Parathyroid adenoma (tissue), 2 donors: ENCODE results near the gene DENND1B.

Experiments
- H2AFZ ChIP-seq: fragments of 300-600 bp; sonication (generic); one replicate; pipeline ENCODE4 v1.7.0; 2017; ENCODE audit warnings: antibody characterized with exemption, mild to moderate bottlenecking
- H3K27ac ChIP-seq: fragments of 300-600 bp; sonication (generic); one replicate; pipeline ENCODE4 v1.7.0; 2017
- H3K27me3 ChIP-seq: fragments of 300-600 bp; sonication (generic); one replicate; pipeline ENCODE4 v1.7.0; 2017; ENCODE audit warnings: low read length; ENCODE audit not compliant: control insufficient read depth, insufficient read depth
- H3K36me3 ChIP-seq: fragments of 300-600 bp; sonication (generic); one replicate; pipeline ENCODE4 v1.7.0; 2017; ENCODE audit warnings: low read length; ENCODE audit not compliant: control insufficient read depth, insufficient read depth
- H3K4me1 ChIP-seq: fragments of 300-600 bp; sonication (generic); one replicate; pipeline ENCODE4 v1.7.0; 2017; ENCODE audit warnings: control low read depth
- H3K4me2 ChIP-seq: fragments of 300-600 bp; sonication (generic); one replicate; pipeline ENCODE4 v1.7.0; 2017; ENCODE audit warnings: low read length
- H3K4me3 ChIP-seq: fragments of 300-600 bp; sonication (generic); one replicate; pipeline ENCODE4 v1.7.0; 2017; ENCODE audit warnings: low read depth, low read length
- H3K79me2 ChIP-seq: fragments of 300-600 bp; sonication (generic); one replicate; pipeline ENCODE4 v1.7.0; 2017; ENCODE audit warnings: control low read depth
- H3K9ac ChIP-seq: fragments of 300-600 bp; sonication (generic); one replicate; pipeline ENCODE4 v1.7.0; 2017; ENCODE audit warnings: mild to moderate bottlenecking
- H3K9me3 ChIP-seq: fragments of 300-600 bp; sonication (generic); one replicate; pipeline ENCODE4 v1.7.0; 2017; ENCODE audit warnings: low read length; ENCODE audit not compliant: control insufficient read depth
- TF ChIP-seq, protein P1 (sequence below): fragments of 300-600 bp; sonication (generic); IDR thresholded peaks from one replicate; pipeline ENCODE4 v1.7.0; 2017; ENCODE audit warnings: antibody characterized with exemption, mild to moderate bottlenecking
- donor health status: primary hyperparathyroidism.

DENND1B gene

GRCh38 chr1:197797010-197797409 is 21.7 kb upstream of the DENND1B start:
- Histone ChIP-seq H3K4me2 (no peak overlapping the region), H3K79me2 (no peaks in the 10 kb centered on the region), H2AFZ (no peak overlapping the region), H3K4me1 (no peaks in the 10 kb centered on the region), H3K27ac (no peak overlapping the region), H3K9ac (no peak overlapping the region), H3K27me3 (no peaks in the 10 kb centered on the region), H3K4me3 (no peak overlapping the region), H3K36me3 (peaks cover 4% of the 10 kb centered on the region), H3K9me3 (no peaks in the 10 kb centered on the region)
- TF ChIP-seq, protein P1, sequence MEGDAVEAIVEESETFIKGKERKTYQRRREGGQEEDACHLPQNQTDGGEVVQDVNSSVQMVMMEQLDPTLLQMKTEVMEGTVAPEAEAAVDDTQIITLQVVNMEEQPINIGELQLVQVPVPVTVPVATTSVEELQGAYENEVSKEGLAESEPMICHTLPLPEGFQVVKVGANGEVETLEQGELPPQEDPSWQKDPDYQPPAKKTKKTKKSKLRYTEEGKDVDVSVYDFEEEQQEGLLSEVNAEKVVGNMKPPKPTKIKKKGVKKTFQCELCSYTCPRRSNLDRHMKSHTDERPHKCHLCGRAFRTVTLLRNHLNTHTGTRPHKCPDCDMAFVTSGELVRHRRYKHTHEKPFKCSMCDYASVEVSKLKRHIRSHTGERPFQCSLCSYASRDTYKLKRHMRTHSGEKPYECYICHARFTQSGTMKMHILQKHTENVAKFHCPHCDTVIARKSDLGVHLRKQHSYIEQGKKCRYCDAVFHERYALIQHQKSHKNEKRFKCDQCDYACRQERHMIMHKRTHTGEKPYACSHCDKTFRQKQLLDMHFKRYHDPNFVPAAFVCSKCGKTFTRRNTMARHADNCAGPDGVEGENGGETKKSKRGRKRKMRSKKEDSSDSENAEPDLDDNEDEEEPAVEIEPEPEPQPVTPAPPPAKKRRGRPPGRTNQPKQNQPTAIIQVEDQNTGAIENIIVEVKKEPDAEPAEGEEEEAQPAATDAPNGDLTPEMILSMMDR, result no peak

- no peaks in the 10 kb centered on the region for H3K9me3 ChIP-seq
- H3K4me1 ChIP-seq, result no peaks in the 10 kb centered on the region
- no peak overlapping the region for H3K9ac ChIP-seq
- no peaks in the 10 kb centered on the region for H3K27me3 ChIP-seq
- TF ChIP-seq, protein P1, result no peak
- no peak overlapping the region for H3K27ac ChIP-seq
- H3K36me3 ChIP-seq, result no peaks in the 10 kb centered on the region
- H3K4me3 ChIP-seq, result no peak overlapping the region
- H2AFZ ChIP-seq, result no peak overlapping the region
- H3K79me2 ChIP-seq, result no peaks in the 10 kb centered on the region
- no peak overlapping the region for H3K4me2 ChIP-seq
Observed at GRCh38 chr1:197788741-197789739, 13.8 kb upstream of the DENND1B start.

- TF ChIP-seq, protein P1, result no peak
- no peaks in the 10 kb centered on the region for H3K9me3 ChIP-seq
- no peaks in the 10 kb centered on the region for H3K79me2 ChIP-seq
- no peaks in the 10 kb centered on the region for H3K4me1 ChIP-seq
- no peak overlapping the region for H3K4me2 ChIP-seq
- no peak overlapping the region for H3K4me3 ChIP-seq
- H3K36me3 ChIP-seq, result no peaks in the 10 kb centered on the region
- H3K27ac ChIP-seq, result no peak overlapping the region
- no peaks in the 10 kb centered on the region for H3K27me3 ChIP-seq
- H2AFZ ChIP-seq, result no peak overlapping the region
- H3K9ac ChIP-seq, result no peak overlapping the region
Observed at GRCh38 chr1:197787623-197788536, 12.6 kb upstream of the DENND1B start.

- Histone ChIP-seq H3K27ac (no peak overlapping the region), H3K4me2 (no peak overlapping the region), H3K79me2 (no peaks in the 10 kb centered on the region), H3K9ac (no peak overlapping the region), H3K27me3 (no peaks in the 10 kb centered on the region), H3K4me3 (no peak overlapping the region), H3K4me1 (no peaks in the 10 kb centered on the region), H3K36me3 (no peaks in the 10 kb centered on the region), H2AFZ (no peak overlapping the region), H3K9me3 (no peaks in the 10 kb centered on the region)
- TF ChIP-seq, protein P1, result no peak
Observed at GRCh38 chr1:197787056-197787455, 11.8 kb upstream of the DENND1B start.
